ENCODE data around the gene GAS2L1. TPM values are rescaled to one million over a fixed set of nuclear protein-coding genes. Genes with fewer than 3 reads are reported as not detected.

Gene GAS2L1
- total and polyA plus RNA-seq, 4 donors = 3.8 to 40.1 (median 16.3) TPM

GRCh38 chr22:29302681-29303465 lies 3.6 kb upstream of the GAS2L1 start:
- 53 to 64% methylated on average over 13 of the region's 13 CpGs for WGBS, 2 donors
- Histone ChIP-seq H3K4me1 (ENCODE audit: control insufficient read depth in 5 of 5, insufficient read depth in 5 of 5, low read length in 5 of 5) (peaks cover 0 to 12% (median 0%) of the 10 kb centered on the region in 5 donors), H3K27ac (ENCODE audit: low read depth in 1 of 2, low read length in 1 of 2) (peak overlapping the region in 1 of 2 donors; percentile 5), H3K36me3 (ENCODE audit: control insufficient read depth in 4 of 4, insufficient read depth in 4 of 4, low read length in 4 of 4) (peaks cover 16 to 23% (median 21%) of the 10 kb centered on the region in 4 donors), H3K27me3 (ENCODE audit: control insufficient read depth in 3 of 3, insufficient read depth in 3 of 3, low read length in 2 of 3) (no peaks in the 10 kb centered on the region), H3K9ac (ENCODE audit: insufficient read depth in 1 of 2, low read length in 2 of 2) (no peak overlapping the region), H3K4me3 (no peak overlapping the region), H3K9me3 (ENCODE audit: control insufficient read depth in 4 of 4, insufficient read depth in 3 of 4, low read length in 3 of 4) (no peaks in the 10 kb centered on the region)
- ATAC-seq (ENCODE audit: insufficient read depth, low FRiP score) (no peak), DNase-seq (no peak)
- no peak for TF ChIP-seq CTCF (IDR thresholded peaks at IDR 0.05; ENCODE audit: control extremely low read depth, extremely low read depth)

- ATAC-seq (ENCODE audit: insufficient read depth, low FRiP score) = no peak
- Histone ChIP-seq H3K36me3 (ENCODE audit: control insufficient read depth in 4 of 4, insufficient read depth in 4 of 4, low read length in 4 of 4) (peaks cover 0 to 4% (median 3%) of the 10 kb centered on the region in 4 donors), H3K4me3 (no peak overlapping the region), H3K4me1 (ENCODE audit: control insufficient read depth in 5 of 5, insufficient read depth in 5 of 5, low read length in 5 of 5) (peaks cover 0 to 37% (median 4%) of the 10 kb centered on the region in 5 donors), H3K27ac (ENCODE audit: low read depth in 1 of 2, low read length in 1 of 2) (peak overlapping the region in 1 of 2 donors; percentile 17), H3K9ac (ENCODE audit: insufficient read depth in 1 of 2, low read length in 2 of 2) (no peak overlapping the region), H3K27me3 (ENCODE audit: control insufficient read depth in 3 of 3, insufficient read depth in 3 of 3, low read length in 2 of 3) (no peaks in the 10 kb centered on the region), H3K9me3 (ENCODE audit: control insufficient read depth in 4 of 4, insufficient read depth in 3 of 4, low read length in 3 of 4) (no peaks in the 10 kb centered on the region)
- WGBS, 2 donors = 52 to 53% methylated on average over 7 of the region's 7 CpGs
- no peak for DNase-seq
- TF ChIP-seq CTCF (IDR thresholded peaks at IDR 0.05; ENCODE audit: control extremely low read depth, extremely low read depth) = no peak
Measured at GRCh38 chr22:29305836-29306174, 645 bp upstream of the GAS2L1 start.

GRCh38 chr22:29306835-29307595 lies 565 bp downstream of the GAS2L1 start:
- H3K4me3 ChIP-seq = peak overlapping the region; percentile 76
- peaks cover 0 to 1% (median under 1%) of the 10 kb centered on the region in 4 donors for H3K36me3 ChIP-seq (ENCODE audit: control insufficient read depth in 4 of 4, insufficient read depth in 4 of 4, low read length in 4 of 4)
- H3K27ac ChIP-seq (ENCODE audit: low read depth in 1 of 2, low read length in 1 of 2) = peak overlapping the region; percentile 62 to 90
- DNase-seq (peak; percentile 85 to 88 (median 88)), ATAC-seq (ENCODE audit: insufficient read depth, low FRiP score) (peak; percentile 67)
- no peaks in the 10 kb centered on the region for H3K9me3 ChIP-seq (ENCODE audit: control insufficient read depth in 4 of 4, insufficient read depth in 3 of 4, low read length in 3 of 4)
- no peak for TF ChIP-seq CTCF (IDR thresholded peaks at IDR 0.05; ENCODE audit: control extremely low read depth, extremely low read depth)
- peaks cover 0 to 42% (median 4%) of the 10 kb centered on the region in 5 donors for H3K4me1 ChIP-seq (ENCODE audit: control insufficient read depth in 5 of 5, insufficient read depth in 5 of 5, low read length in 5 of 5)
- no peaks in the 10 kb centered on the region for H3K27me3 ChIP-seq (ENCODE audit: control insufficient read depth in 3 of 3, insufficient read depth in 3 of 3, low read length in 2 of 3)
- H3K9ac ChIP-seq (ENCODE audit: insufficient read depth in 1 of 2, low read length in 2 of 2) = peak overlapping the region in 1 of 2 donors; percentile 26
- WGBS, 2 donors = 6 to 13% methylated on average over 68 to 83 of the region's 83 CpGs
